GM21447 (cell line): ENCODE measurements around the gene SEPTIN11.

Experiments used
- ATAC-seq: cut with Tn5 transposase; IDR thresholded peaks from one replicate; pipeline ENCODE4 v1.9.1; 2021; ENCODE audit not compliant: unreplicated experiment

SEPTIN11 gene

GRCh38 chr4:76977736-76978350 lies 28.3 kb downstream of the SEPTIN11 start:
- ATAC-seq: no peak

GRCh38 chr4:76979236-76979635 lies 29.7 kb downstream of the SEPTIN11 start:
- no peak for ATAC-seq

GRCh38 chr4:76980261-76980660 lies 30.7 kb downstream of the SEPTIN11 start:
- ATAC-seq: no peak

GRCh38 chr4:76981644-76982043 lies 32.1 kb downstream of the SEPTIN11 start:
- ATAC-seq: no peak

- no peak for ATAC-seq
Measured at GRCh38 chr4:76982638-76983584, 33.4 kb downstream of the SEPTIN11 start.

GRCh38 chr4:76984127-76984526 lies 34.6 kb downstream of the SEPTIN11 start:
- peak; percentile 63 for ATAC-seq

- no peak for ATAC-seq
Measured at GRCh38 chr4:76984788-76985211, 35.2 kb downstream of the SEPTIN11 start.

GRCh38 chr4:76987153-76987591 lies 37.6 kb downstream of the SEPTIN11 start:
- no peak for ATAC-seq

GRCh38 chr4:76987685-76988084 lies 38.1 kb downstream of the SEPTIN11 start:
- ATAC-seq: no peak

- no peak for ATAC-seq
Measured at GRCh38 chr4:76989391-76990061, 40.0 kb downstream of the SEPTIN11 start.

- no peak for ATAC-seq
Measured at GRCh38 chr4:76990288-76991080, 40.9 kb downstream of the SEPTIN11 start.

- no peak for ATAC-seq
Measured at GRCh38 chr4:76991161-76991660, 41.7 kb downstream of the SEPTIN11 start.

GRCh38 chr4:76993787-76994641 lies 44.5 kb downstream of the SEPTIN11 start:
- ATAC-seq: peak; percentile 87

- ATAC-seq: no peak
Measured at GRCh38 chr4:76995776-76996175, 46.2 kb downstream of the SEPTIN11 start.

- ATAC-seq: no peak
Measured at GRCh38 chr4:76996445-76996844, 46.9 kb downstream of the SEPTIN11 start.

GRCh38 chr4:76997077-76997476 lies 47.5 kb downstream of the SEPTIN11 start:
- ATAC-seq: no peak

- ATAC-seq: no peak
Measured at GRCh38 chr4:76997532-76997931, 48.0 kb downstream of the SEPTIN11 start.

GRCh38 chr4:76998251-76998901 lies 48.8 kb downstream of the SEPTIN11 start:
- no peak for ATAC-seq
